ENCODE results near the gene TRIM38.

Gene TRIM38

DNA sequence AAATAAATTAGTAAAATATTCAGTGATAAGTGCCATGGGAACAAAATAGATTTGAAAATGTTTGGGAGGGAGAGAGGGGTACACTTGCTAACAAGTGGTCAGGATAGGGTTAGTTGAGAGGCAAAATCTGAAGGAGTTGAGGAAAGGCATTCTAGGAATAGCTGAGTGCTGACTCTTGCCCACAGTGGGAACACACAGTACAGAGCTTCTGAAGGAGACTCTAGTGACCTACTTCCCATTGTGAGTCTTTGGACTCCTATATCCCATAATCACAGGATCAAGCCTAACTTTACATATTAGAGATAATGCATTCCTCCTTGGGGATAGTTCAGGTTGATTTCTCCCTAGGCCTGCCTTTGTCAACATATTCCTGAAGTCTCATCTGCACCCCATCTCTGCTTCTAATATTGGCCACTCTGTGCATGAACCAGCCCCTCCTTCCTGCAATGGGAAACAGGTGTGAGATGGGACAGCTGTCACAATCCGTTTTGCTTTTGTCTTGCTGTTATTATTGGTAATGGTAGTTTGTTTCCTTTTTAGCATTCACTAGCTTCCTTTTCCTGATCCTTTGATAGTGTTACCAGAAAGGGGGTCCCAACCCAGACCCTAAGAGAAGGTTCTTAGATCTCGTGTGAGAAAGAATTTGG, 2.6 kb upstream of the TRIM38 start:
- Histone ChIP-seq H3K4me3 (replicated peaks; ENCODE audit: insufficient read depth, low read length) (no peak overlapping the region), H3K27ac (replicated peaks) (no peak overlapping the region)
- TF ChIP-seq POLR2AphosphoS5 (IDR thresholded peaks at IDR 0.05; ENCODE audit: low read depth) (no peak), SPI1 (IDR thresholded peaks at IDR 0.05; ENCODE audit: borderline replicate concordance, low read depth) (no peak), GABPA (IDR thresholded peaks at IDR 0.05; ENCODE audit: low read depth) (no peak)
- TF ChIP-seq, protein P1, sequence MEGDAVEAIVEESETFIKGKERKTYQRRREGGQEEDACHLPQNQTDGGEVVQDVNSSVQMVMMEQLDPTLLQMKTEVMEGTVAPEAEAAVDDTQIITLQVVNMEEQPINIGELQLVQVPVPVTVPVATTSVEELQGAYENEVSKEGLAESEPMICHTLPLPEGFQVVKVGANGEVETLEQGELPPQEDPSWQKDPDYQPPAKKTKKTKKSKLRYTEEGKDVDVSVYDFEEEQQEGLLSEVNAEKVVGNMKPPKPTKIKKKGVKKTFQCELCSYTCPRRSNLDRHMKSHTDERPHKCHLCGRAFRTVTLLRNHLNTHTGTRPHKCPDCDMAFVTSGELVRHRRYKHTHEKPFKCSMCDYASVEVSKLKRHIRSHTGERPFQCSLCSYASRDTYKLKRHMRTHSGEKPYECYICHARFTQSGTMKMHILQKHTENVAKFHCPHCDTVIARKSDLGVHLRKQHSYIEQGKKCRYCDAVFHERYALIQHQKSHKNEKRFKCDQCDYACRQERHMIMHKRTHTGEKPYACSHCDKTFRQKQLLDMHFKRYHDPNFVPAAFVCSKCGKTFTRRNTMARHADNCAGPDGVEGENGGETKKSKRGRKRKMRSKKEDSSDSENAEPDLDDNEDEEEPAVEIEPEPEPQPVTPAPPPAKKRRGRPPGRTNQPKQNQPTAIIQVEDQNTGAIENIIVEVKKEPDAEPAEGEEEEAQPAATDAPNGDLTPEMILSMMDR (IDR thresholded peaks at IDR 0.05; ENCODE audit: insufficient read depth, low read length) = no peak
- TF ChIP-seq, protein P2, sequence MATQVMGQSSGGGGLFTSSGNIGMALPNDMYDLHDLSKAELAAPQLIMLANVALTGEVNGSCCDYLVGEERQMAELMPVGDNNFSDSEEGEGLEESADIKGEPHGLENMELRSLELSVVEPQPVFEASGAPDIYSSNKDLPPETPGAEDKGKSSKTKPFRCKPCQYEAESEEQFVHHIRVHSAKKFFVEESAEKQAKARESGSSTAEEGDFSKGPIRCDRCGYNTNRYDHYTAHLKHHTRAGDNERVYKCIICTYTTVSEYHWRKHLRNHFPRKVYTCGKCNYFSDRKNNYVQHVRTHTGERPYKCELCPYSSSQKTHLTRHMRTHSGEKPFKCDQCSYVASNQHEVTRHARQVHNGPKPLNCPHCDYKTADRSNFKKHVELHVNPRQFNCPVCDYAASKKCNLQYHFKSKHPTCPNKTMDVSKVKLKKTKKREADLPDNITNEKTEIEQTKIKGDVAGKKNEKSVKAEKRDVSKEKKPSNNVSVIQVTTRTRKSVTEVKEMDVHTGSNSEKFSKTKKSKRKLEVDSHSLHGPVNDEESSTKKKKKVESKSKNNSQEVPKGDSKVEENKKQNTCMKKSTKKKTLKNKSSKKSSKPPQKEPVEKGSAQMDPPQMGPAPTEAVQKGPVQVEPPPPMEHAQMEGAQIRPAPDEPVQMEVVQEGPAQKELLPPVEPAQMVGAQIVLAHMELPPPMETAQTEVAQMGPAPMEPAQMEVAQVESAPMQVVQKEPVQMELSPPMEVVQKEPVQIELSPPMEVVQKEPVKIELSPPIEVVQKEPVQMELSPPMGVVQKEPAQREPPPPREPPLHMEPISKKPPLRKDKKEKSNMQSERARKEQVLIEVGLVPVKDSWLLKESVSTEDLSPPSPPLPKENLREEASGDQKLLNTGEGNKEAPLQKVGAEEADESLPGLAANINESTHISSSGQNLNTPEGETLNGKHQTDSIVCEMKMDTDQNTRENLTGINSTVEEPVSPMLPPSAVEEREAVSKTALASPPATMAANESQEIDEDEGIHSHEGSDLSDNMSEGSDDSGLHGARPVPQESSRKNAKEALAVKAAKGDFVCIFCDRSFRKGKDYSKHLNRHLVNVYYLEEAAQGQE (IDR thresholded peaks at IDR 0.05; ENCODE audit: insufficient replicate concordance, low read depth) = no peak

DNA sequence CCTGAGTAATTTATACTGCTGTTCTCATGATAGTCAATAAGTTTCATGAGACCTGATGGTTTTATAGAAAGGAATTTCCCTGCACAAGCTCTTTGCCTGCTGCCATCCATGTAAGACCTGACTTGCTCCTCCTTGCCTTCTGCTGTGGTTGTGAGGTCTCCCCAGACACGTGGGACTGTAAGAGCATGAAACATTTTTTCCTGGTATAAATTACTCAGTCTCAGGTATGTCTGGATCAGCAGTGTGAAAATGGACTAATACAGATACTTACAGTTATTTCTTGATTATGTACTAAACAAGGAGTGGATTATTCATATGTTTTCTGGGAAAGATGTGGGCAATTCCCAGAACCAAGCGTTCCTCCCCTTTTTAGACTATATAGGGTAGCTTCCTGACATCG, 1.9 kb upstream of the TRIM38 start:
- DNase-seq (ENCODE audit: low read depth in 1 of 2, low spot score in 1 of 2) = no peak
- Histone ChIP-seq H3K27ac (replicated peaks) (no peak overlapping the region), H3K4me3 (replicated peaks; ENCODE audit: insufficient read depth, low read length) (no peak overlapping the region), H3K27me3 (ENCODE audit: insufficient read depth, poor library complexity, severe bottlenecking) (no peaks in the 10 kb centered on the region)
- TF ChIP-seq POLR2AphosphoS5 (IDR thresholded peaks at IDR 0.05; ENCODE audit: low read depth) (no peak), GABPA (IDR thresholded peaks at IDR 0.05; ENCODE audit: low read depth) (no peak), SPI1 (IDR thresholded peaks at IDR 0.05; ENCODE audit: borderline replicate concordance, low read depth) (no peak)
- TF ChIP-seq, protein P1 (IDR thresholded peaks at IDR 0.05; ENCODE audit: insufficient read depth, low read length) = no peak
- TF ChIP-seq, protein P2 (IDR thresholded peaks at IDR 0.05; ENCODE audit: insufficient replicate concordance, low read depth) = no peak

More for the DNA sequence above, 2.6 kb upstream of the TRIM38 start:
- DNase-seq (ENCODE audit: low read depth in 1 of 2, low spot score in 1 of 2) = no peak
- no peaks in the 10 kb centered on the region for H3K27me3 ChIP-seq (ENCODE audit: insufficient read depth, poor library complexity, severe bottlenecking)

DNA sequence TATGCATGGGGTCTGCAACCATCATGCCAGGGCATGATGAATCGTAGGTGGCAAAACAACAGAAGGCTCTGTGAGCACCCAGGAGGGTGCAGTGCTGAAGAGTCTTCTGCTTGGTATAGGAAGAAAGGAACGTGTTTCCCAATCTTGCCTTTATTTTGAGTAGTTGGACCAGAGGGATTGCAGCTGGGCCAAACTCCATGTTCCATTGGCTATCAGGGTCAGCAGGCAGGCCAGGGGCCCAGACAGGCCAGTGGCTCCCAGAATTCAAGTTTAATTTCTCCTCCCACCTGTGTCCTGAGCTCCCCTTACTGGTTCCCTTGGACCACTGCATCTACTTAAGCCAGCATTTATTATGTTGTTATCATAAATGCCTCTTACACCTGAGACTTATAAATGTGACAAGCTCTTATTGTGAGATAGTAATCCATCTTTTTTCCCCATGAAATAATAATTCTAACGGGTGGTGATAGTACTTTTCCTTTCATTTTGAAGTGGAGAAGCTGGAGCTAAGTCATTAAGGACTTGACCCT, 918 bp upstream of the TRIM38 start:
- H3K27ac ChIP-seq (replicated peaks) = no peak overlapping the region; the same call in 1 of the 2 replicates
- H3K27me3 ChIP-seq (ENCODE audit: insufficient read depth, poor library complexity, severe bottlenecking) = no peaks in the 10 kb centered on the region
- no peak for TF ChIP-seq POLR2AphosphoS5 (IDR thresholded peaks at IDR 0.05; ENCODE audit: low read depth)
- TF ChIP-seq, protein P1 (IDR thresholded peaks at IDR 0.05; ENCODE audit: insufficient read depth, low read length) = no peak
- TF ChIP-seq GABPA (IDR thresholded peaks at IDR 0.05; ENCODE audit: low read depth) = no peak
- no peak for TF ChIP-seq SPI1 (IDR thresholded peaks at IDR 0.05; ENCODE audit: borderline replicate concordance, low read depth)
- TF ChIP-seq, protein P2 (IDR thresholded peaks at IDR 0.05; ENCODE audit: insufficient replicate concordance, low read depth) = no peak
- DNase-seq (ENCODE audit: low read depth in 1 of 2, low spot score in 1 of 2) = no peak
- peak overlapping the region; percentile 54 for H3K4me3 ChIP-seq (replicated peaks; ENCODE audit: insufficient read depth, low read length)
